HepG2 (cell line): ENCODE measurements around the gene MIA3. TPM values are rescaled to one million over a fixed set of nuclear protein-coding genes. Genes with fewer than 3 reads are reported as not detected.

Source experiments
- ATAC-seq: fragments of 200-7000 bp; cut with Tn5 transposase; 3 replicates; pipeline ENCODE4 v1.9.1; 2020; ENCODE audit warnings: mild to moderate bottlenecking, moderate library complexity
- BruUV-seq: library from RNA; stranded (reverse); fragments of 400-500 nt; replicated peaks from 2 replicates; lab custom pipeline; 2021; lab: Mats Ljungman, UMichigan
- CTCF ChIA-PET: fragments of 300-600 bp; formaldehyde crosslinking; extraction: SDS; loops from one replicate; lab custom pipeline; 2021; ENCODE audit warnings: low total read pairs, inconsistent platforms, low intra/inter-chr PET ratio; lab: Yijun Ruan, JAX
- POLR2A ChIA-PET: fragments of 350-600 bp; sonication (Branson Sonifier 250); formaldehyde crosslinking; loops from one replicate; lab custom pipeline; 2020; ENCODE audit warnings: antibody characterized with exemption, inconsistent platforms; lab: Yijun Ruan, JAX
- DNase-seq: peaks from one replicate; pipeline ENCODE4 v3.0.0-alpha.2; 2015; ENCODE audit warnings: low spot score
- FAIRE-seq: peaks from 3 replicates; lab custom pipeline; 2011; peaks lifted over from hg19 to GRCh38; lab: Jason Lieb, UNC
- H2AFZ ChIP-seq: one replicate; pipeline ENCODE4 v1.6.1; 2011; ENCODE audit warnings: low read length, inconsistent platforms
- H3K27ac ChIP-seq: fragments of 300-600 bp; 3 replicates; pipeline ENCODE4 v1.8.0; 2011; ENCODE audit warnings: mixed run types, mild to moderate bottlenecking, mixed read lengths, low read length, inconsistent platforms; ENCODE audit not compliant: insufficient read depth; ENCODE audit errors: extremely low read length
- H3K27me3 ChIP-seq, 2 experiments: fragments of 200-600 bp in 1 of 2; 2 replicates in 1 of 2; 3 replicates in 1 of 2; pipeline versions ENCODE4 v1.6.0 to v1.8.0; 2011; ENCODE audit warnings: low read length in 2 of 2, mild to moderate bottlenecking in 2 of 2, moderate library complexity in 2 of 2, inconsistent platforms in 1 of 2; ENCODE audit not compliant: insufficient read depth in 2 of 2, control insufficient read depth in 1 of 2
- H3K36me3 ChIP-seq, 2 experiments: fragments of 200-600 bp in 1 of 2; replicated peaks in 1 of 2; 2 replicates in 1 of 2; 3 replicates in 1 of 2; pipeline versions ENCODE4 v1.5.1 to v1.8.0; 2011; ENCODE audit warnings: low read length in 2 of 2, inconsistent platforms in 1 of 2; ENCODE audit not compliant: insufficient read depth in 2 of 2, control insufficient read depth in 1 of 2
- H3K4me1 ChIP-seq: 2 replicates; pipeline ENCODE4 v1.5.1; 2012; ENCODE audit warnings: low read length, inconsistent platforms; ENCODE audit not compliant: insufficient read depth
- H3K4me2 ChIP-seq: 2 replicates; pipeline ENCODE4 v1.6.0; 2011; ENCODE audit warnings: low read depth, low read length, inconsistent platforms
- H3K4me3 ChIP-seq, 3 experiments: fragments of 200-600 bp in 1 of 3; sonication (generic), shearing (Covaris generic) in 1 of 3; replicated peaks in 1 of 3; 2 replicates each; pipeline ENCODE4 v1.5.1; 2011 to 2016; ENCODE audit warnings: low read length in 3 of 3, inconsistent platforms in 2 of 3, low read depth in 2 of 3, mild to moderate bottlenecking in 2 of 3, control low read depth in 1 of 3, mixed read lengths in 1 of 3; ENCODE audit not compliant: insufficient read depth in 1 of 3
- H3K79me2 ChIP-seq: one replicate; pipeline ENCODE4 v1.6.1; 2011; ENCODE audit warnings: low read length, inconsistent platforms; ENCODE audit not compliant: insufficient read depth
- H3K9ac ChIP-seq: 2 replicates; pipeline ENCODE4 v1.6.0; 2011; ENCODE audit warnings: mild to moderate bottlenecking, low read depth, low read length, inconsistent platforms; ENCODE audit not compliant: insufficient read depth
- H3K9me3 ChIP-seq: 2 replicates; pipeline ENCODE4 v1.5.1; 2012; ENCODE audit warnings: mild to moderate bottlenecking, low read length
- H4K20me1 ChIP-seq: 2 replicates; pipeline ENCODE4 v1.6.0; 2011; ENCODE audit warnings: inconsistent platforms, mild to moderate bottlenecking, low read length, moderate library complexity; ENCODE audit not compliant: insufficient read depth
- ADNP ChIP-seq: sonication (generic); formaldehyde crosslinking; IDR thresholded peaks from 2 replicates; pipeline ENCODE4 v1.4.0; 2020; ENCODE audit warnings: missing genetic modification reagents
- MEF2D ChIP-seq: sonication (generic); formaldehyde crosslinking; IDR thresholded peaks from 2 replicates; pipeline ENCODE4 v1.5.1; 2020; ENCODE audit warnings: mild to moderate bottlenecking, missing genetic modification reagents
- TCF12 ChIP-seq, 2 experiments: fragments of 450-650 bp in 1 of 2; sonication (generic) in 1 of 2; formaldehyde crosslinking in 1 of 2; IDR thresholded peaks; 2 replicates each; pipeline versions ENCODE4 v1.6.1 to v1.8.0; 2017 to 2022; ENCODE audit warnings: antibody characterized with exemption in 1 of 2, mild to moderate bottlenecking in 1 of 2, missing genetic modification reagents in 1 of 2, moderate library complexity in 1 of 2
- ZNF17 ChIP-seq: sonication (generic); formaldehyde crosslinking; IDR thresholded peaks from 2 replicates; pipeline ENCODE4 v1.5.0; 2020; ENCODE audit warnings: mild to moderate bottlenecking, missing genetic modification reagents
- ZNF282 ChIP-seq: fragments of 450-650 bp; IDR thresholded peaks from 2 replicates; pipeline ENCODE4 v1.6.1; 2018; ENCODE audit not compliant: partially characterized antibody
- ZNF296 ChIP-seq: sonication (generic); formaldehyde crosslinking; conservative IDR thresholded peaks from 2 replicates; pipeline ENCODE4 v1.5.0; 2020; ENCODE audit warnings: mild to moderate bottlenecking, missing genetic modification reagents
- ZNF564 ChIP-seq: sonication (generic); formaldehyde crosslinking; IDR thresholded peaks from 2 replicates; pipeline ENCODE4 v1.8.1; 2023; ENCODE audit warnings: mild to moderate bottlenecking, missing genetic modification reagents
- ZNF720 ChIP-seq: sonication (generic); formaldehyde crosslinking; IDR thresholded peaks from 2 replicates; pipeline ENCODE4 v1.4.0; 2020; ENCODE audit warnings: missing genetic modification reagents
- WGBS: methylation state at CpG from one replicate; pipeline ENCODE4 v1.1.6; 2017; ENCODE audit warnings: low lambda C conversion rate; 5-methylcytosine and 5-hydroxymethylcytosine counted together
- in situ Hi-C: cut with HindIII; loops from 2 replicates; pipeline ENCODE4 v1.10.0; 2017; ENCODE audit warnings: low pct_unique_long_range_greater_than_20kb; ENCODE audit not compliant: extremely low pct_ligation_motif_present
- intact Hi-C: fragments of 100-400 bp; cut with micrococcal nuclease; formaldehyde crosslinking; loops from one replicate; pipeline ENCODE4 v1.10.0; 2022; ENCODE audit not compliant: unreplicated experiment
- polyA plus RNA-seq, 8 experiments: library from polyadenylated mRNA; depleted of rRNA in 3 of 8; stranded (reverse) in 7 of 8; unstranded in 1 of 8; fragments of >200 nt; fragmentation: Illumina TruSeq in 4 of 8; extraction: Trizol in 4 of 8; gene quantifications; 2 replicates each; pipeline versions ENCODE4 v1.2.1 to v1.2.3, GENCODE V29; 2011 to 2016; ENCODE audit warnings: low read depth in 4 of 8, missing spikeins in 1 of 8, mixed read lengths in 1 of 8; ENCODE audit not compliant: insufficient read depth in 1 of 8
- total RNA-seq, 5 experiments: library from RNA; depleted of rRNA; stranded (reverse); fragments of >200 nt; fragmentation: Illumina TruSeq; extraction: Trizol; gene quantifications; 2 replicates each; pipeline ENCODE4 v1.2.3, GENCODE V29; 2016; ENCODE audit warnings: low read depth in 1 of 5
- TF ChIP-seq, protein P1 (sequence below): sonication (generic); formaldehyde crosslinking; IDR thresholded peaks from 2 replicates; pipeline ENCODE4 v1.4.0; 2020; ENCODE audit warnings: missing genetic modification reagents
- TF ChIP-seq, protein P2 (sequence below): sonication (generic); formaldehyde crosslinking; IDR thresholded peaks from 2 replicates; pipeline ENCODE4 v1.4.0; 2020; ENCODE audit warnings: missing genetic modification reagents
- TF ChIP-seq, protein P3 (sequence below): sonication (generic); formaldehyde crosslinking; IDR thresholded peaks from 2 replicates; pipeline ENCODE4 v1.5.1; 2020; ENCODE audit warnings: missing genetic modification reagents, mild to moderate bottlenecking, borderline replicate concordance
- TF ChIP-seq, protein P4 (sequence below): sonication (generic); formaldehyde crosslinking; IDR thresholded peaks from 2 replicates; pipeline ENCODE4 v1.8.0; 2022; ENCODE audit warnings: missing genetic modification reagents, low read depth, mild to moderate bottlenecking, borderline replicate concordance

The MIA3 gene
- total and polyA plus RNA-seq, 2 of the 13 experiments (the other 11 are each of a cell fraction or from before 2014, with no cell fraction given): 45.6 to 48.7 TPM

DNA sequence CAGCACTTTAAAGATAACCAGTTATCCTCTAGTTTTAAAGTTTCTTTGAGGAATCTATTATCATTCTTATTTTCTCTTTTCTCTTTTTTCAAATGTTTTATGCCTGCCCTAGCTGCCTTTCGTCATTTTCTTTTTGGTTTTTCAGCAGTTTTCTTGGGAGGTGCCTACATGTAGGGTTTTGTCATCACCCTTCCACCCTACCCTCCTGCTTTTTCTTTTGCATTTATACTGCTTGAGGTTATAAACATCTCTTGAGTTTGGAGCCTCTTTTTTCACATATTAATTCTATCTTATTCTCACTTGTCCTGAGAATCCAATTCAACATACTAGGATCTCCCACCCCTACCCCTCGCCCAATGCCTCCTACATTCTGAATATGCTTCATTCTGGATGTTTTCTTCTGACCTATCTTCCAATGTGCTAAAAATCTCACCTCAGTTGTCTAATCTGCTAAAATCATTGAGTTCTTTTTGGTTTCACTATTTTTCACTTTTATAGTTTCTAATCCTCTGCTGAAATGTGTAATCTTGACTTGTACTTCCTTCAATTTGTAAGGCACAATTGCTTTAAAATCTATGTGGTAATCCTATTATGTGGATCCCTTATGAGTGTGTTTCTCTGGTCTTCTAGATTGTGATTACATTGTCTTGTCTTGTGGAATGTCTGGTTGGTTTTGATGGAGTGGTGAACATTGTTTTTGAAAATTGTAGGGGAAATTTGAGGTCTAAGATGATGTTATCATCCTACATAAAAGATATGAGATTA is 38.7 kb downstream of the MIA3 start (continued):
- TF ChIP-seq, protein P1, sequence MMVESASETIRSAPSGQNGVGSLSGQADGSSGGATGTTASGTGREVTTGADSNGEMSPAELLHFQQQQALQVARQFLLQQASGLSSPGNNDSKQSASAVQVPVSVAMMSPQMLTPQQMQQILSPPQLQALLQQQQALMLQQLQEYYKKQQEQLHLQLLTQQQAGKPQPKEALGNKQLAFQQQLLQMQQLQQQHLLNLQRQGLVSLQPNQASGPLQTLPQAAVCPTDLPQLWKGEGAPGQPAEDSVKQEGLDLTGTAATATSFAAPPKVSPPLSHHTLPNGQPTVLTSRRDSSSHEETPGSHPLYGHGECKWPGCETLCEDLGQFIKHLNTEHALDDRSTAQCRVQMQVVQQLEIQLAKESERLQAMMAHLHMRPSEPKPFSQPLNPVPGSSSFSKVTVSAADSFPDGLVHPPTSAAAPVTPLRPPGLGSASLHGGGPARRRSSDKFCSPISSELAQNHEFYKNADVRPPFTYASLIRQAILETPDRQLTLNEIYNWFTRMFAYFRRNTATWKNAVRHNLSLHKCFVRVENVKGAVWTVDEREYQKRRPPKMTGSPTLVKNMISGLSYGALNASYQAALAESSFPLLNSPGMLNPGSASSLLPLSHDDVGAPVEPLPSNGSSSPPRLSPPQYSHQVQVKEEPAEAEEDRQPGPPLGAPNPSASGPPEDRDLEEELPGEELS (CRISPR knock-in tag): no peak
- no peak for TF ChIP-seq ZNF720

DNA sequence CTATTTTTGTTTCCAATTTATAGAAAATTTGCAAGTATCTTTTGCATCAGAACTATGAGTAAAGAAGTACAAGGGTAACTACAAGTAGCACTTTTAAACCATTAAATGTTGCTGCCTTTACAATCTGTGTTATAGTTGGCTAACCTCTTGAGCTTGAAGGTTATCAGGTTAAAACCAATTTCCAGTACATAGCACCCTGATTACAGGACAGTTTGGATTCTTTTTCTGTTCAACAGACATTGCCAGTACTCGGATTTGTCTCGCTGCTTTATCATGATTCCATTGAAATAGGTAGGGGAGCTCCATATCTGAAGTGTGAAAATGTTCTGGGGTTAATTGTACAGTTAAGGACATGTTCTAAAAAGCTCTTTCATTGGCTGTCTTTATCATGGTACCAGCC is 40.0 kb downstream of the MIA3 start:
- FAIRE-seq: no peak
- Histone ChIP-seq H3K27me3 (no peaks in the 10 kb centered on the region), H3K9me3 (no peaks in the 10 kb centered on the region), H2AFZ (no peak overlapping the region), H3K4me3 (no peak overlapping the region), H3K36me3 (peaks cover 16 to 92% of the 10 kb centered on the region in 2 experiments), H3K9ac (no peak overlapping the region), H3K4me2 (no peak overlapping the region), H3K27ac (no peak overlapping the region), H3K79me2 (no peaks in the 10 kb centered on the region), H3K4me1 (no peaks in the 10 kb centered on the region), H4K20me1 (no peaks in the 10 kb centered on the region)
- ATAC-seq: no peak
- in situ Hi-C loops: no loop called here
- whole genome bisulfite sequencing: 86% methylated on average over 2 of the region's 2 CpGs
- DNase-seq: no peak
- ChIA-PET POLR2A (no interaction called here), CTCF (no interaction called here)
- no TSS peak for BruUV-seq
- intact Hi-C loops: no loop called here
- TF ChIP-seq, protein P2, sequence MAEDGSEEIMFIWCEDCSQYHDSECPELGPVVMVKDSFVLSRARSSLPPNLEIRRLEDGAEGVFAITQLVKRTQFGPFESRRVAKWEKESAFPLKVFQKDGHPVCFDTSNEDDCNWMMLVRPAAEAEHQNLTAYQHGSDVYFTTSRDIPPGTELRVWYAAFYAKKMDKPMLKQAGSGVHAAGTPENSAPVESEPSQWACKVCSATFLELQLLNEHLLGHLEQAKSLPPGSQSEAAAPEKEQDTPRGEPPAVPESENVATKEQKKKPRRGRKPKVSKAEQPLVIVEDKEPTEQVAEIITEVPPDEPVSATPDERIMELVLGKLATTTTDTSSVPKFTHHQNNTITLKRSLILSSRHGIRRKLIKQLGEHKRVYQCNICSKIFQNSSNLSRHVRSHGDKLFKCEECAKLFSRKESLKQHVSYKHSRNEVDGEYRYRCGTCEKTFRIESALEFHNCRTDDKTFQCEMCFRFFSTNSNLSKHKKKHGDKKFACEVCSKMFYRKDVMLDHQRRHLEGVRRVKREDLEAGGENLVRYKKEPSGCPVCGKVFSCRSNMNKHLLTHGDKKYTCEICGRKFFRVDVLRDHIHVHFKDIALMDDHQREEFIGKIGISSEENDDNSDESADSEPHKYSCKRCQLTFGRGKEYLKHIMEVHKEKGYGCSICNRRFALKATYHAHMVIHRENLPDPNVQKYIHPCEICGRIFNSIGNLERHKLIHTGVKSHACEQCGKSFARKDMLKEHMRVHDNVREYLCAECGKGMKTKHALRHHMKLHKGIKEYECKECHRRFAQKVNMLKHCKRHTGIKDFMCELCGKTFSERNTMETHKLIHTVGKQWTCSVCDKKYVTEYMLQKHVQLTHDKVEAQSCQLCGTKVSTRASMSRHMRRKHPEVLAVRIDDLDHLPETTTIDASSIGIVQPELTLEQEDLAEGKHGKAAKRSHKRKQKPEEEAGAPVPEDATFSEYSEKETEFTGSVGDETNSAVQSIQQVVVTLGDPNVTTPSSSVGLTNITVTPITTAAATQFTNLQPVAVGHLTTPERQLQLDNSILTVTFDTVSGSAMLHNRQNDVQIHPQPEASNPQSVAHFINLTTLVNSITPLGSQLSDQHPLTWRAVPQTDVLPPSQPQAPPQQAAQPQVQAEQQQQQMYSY (CRISPR knock-in tag): no peak
- no peak for TF ChIP-seq TCF12 (IDR thresholded peaks at IDR 0.05)
- TF ChIP-seq TCF12 (CRISPR knock-in tag; IDR thresholded peaks at IDR 0.05): no peak
- no peak for TF ChIP-seq ZNF17 (CRISPR knock-in tag)
- TF ChIP-seq ZNF282: no peak
- no peak for TF ChIP-seq ZNF564 (CRISPR knock-in tag)
- no peak for TF ChIP-seq MEF2D
- TF ChIP-seq, protein P3, sequence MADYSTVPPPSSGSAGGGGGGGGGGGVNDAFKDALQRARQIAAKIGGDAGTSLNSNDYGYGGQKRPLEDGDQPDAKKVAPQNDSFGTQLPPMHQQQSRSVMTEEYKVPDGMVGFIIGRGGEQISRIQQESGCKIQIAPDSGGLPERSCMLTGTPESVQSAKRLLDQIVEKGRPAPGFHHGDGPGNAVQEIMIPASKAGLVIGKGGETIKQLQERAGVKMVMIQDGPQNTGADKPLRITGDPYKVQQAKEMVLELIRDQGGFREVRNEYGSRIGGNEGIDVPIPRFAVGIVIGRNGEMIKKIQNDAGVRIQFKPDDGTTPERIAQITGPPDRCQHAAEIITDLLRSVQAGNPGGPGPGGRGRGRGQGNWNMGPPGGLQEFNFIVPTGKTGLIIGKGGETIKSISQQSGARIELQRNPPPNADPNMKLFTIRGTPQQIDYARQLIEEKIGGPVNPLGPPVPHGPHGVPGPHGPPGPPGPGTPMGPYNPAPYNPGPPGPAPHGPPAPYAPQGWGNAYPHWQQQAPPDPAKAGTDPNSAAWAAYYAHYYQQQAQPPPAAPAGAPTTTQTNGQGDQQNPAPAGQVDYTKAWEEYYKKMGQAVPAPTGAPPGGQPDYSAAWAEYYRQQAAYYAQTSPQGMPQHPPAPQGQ (CRISPR knock-in tag): no peak
- TF ChIP-seq ADNP: no peak
- no peak for TF ChIP-seq ZNF296 (CRISPR knock-in tag)
- TF ChIP-seq, protein P4, sequence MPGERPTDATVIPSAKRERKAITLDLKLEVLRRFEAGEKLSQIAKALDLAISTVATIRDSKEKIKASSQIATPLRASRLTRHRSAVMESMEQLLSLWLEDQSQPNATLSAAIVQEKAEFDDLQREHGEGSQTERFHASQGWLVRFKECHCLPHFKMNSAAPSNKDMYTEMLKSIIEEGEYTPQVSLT (CRISPR knock-in tag): no peak
